ENCODE data around the gene CALM1. TPM values are rescaled to one million over a fixed set of nuclear protein-coding genes. Genes with fewer than 3 reads are reported as not detected.

Gene CALM1
- total RNA-seq, 1 experiment from 2014 or later = 122 TPM

DNA sequence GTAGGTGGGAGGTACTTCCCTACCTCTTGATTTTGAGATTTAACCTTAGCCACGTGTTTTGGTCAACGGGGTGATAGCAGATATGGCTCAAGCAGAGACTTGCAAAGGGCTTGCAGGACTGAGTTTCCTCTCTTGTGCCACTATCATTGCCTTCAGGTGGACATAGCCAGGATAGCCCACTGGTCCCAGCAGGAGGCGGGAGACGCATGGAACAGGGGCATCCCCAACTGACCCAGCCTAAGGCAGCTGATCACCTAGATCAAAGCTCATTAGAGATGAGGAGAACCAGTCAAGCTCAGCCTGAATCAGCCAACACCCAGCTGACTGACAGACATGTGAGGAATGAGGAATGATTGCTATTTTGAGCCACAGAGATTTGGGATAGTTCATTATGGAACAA, 49.6 kb downstream of the CALM1 start:
- intact Hi-C loops (cut with micrococcal nuclease) = no loop called here
- Mint-ChIP-seq H3K4me1 (ENCODE audit: insufficient read depth, unreplicated experiment) (peaks cover 19% of the 10 kb centered on the region), H3K36me3 (ENCODE audit: insufficient read depth, unreplicated experiment) (peaks cover 7% of the 10 kb centered on the region), H3K4me3 (ENCODE audit: unreplicated experiment) (no peak overlapping the region), H3K9me3 (ENCODE audit: unreplicated experiment) (peaks cover 20% of the 10 kb centered on the region), H3K27ac (ENCODE audit: low read depth, unreplicated experiment) (no peak overlapping the region), H3K27me3 (ENCODE audit: insufficient read depth, unreplicated experiment) (no peaks in the 10 kb centered on the region)
- POLR2A ChIA-PET = no interaction called here
- DNase-seq (ENCODE audit: unreplicated experiment) = no peak
- BruUV-seq (replicated peaks) = no TSS peak
- TF ChIP-seq, protein P1, sequence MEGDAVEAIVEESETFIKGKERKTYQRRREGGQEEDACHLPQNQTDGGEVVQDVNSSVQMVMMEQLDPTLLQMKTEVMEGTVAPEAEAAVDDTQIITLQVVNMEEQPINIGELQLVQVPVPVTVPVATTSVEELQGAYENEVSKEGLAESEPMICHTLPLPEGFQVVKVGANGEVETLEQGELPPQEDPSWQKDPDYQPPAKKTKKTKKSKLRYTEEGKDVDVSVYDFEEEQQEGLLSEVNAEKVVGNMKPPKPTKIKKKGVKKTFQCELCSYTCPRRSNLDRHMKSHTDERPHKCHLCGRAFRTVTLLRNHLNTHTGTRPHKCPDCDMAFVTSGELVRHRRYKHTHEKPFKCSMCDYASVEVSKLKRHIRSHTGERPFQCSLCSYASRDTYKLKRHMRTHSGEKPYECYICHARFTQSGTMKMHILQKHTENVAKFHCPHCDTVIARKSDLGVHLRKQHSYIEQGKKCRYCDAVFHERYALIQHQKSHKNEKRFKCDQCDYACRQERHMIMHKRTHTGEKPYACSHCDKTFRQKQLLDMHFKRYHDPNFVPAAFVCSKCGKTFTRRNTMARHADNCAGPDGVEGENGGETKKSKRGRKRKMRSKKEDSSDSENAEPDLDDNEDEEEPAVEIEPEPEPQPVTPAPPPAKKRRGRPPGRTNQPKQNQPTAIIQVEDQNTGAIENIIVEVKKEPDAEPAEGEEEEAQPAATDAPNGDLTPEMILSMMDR (IDR thresholded peaks at IDR 0.05; ENCODE audit: unreplicated experiment) = no peak
- CTCF ChIA-PET = interaction anchor here (0.7 kb wide), 1 partner anchor 223 kb away, joined by 3 read pairs; no protein-coding TSS in a partner anchor

DNA sequence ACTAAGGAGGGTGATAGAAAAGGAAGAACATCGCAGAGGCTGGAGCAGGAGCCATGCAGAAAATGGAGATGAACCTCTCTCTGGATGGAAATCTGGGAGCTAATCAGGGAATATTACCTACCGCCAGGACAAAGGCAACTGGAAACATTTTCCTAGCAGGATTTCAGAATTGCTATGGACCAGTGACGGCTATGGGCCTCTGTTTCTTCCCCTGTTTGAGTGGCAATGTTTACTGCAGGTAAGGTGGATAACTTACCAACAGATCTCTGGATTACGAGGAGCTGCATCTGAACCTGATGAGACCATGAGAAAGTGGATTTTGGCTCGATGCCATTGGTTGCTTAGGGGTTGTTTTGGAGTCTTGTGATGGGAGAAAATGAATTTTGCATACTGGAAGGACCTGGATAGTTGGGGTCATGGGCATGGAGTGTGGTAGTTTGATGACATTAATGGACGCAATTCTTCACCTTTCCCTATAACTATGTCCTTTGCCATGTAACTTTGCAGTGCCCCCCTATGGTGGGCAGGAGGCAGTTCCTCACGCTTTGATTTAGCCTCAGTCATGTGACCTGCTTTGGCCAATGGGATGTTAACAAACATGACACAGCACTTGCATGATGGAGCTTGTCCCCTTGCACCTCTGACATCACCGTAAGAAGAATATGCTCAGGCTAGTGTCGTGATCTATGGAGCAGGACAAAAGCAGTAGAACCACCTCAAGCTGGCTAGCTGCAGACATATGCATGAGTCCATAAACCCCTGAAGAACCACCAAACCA, 51.1 kb downstream of the CALM1 start:
- intact Hi-C loops (cut with micrococcal nuclease) = no loop called here
- H3K4me3 Mint-ChIP-seq (ENCODE audit: unreplicated experiment) = no peak overlapping the region
- ChIA-PET CTCF (no interaction called here), POLR2A (no interaction called here)
- peaks cover 20% of the 10 kb centered on the region for H3K9me3 Mint-ChIP-seq (ENCODE audit: unreplicated experiment)
- H3K4me1 Mint-ChIP-seq (ENCODE audit: insufficient read depth, unreplicated experiment) = peaks cover 19% of the 10 kb centered on the region
- no TSS peak for BruUV-seq (replicated peaks)
- H3K36me3 Mint-ChIP-seq (ENCODE audit: insufficient read depth, unreplicated experiment) = peaks cover 7% of the 10 kb centered on the region
- DNase-seq (ENCODE audit: unreplicated experiment) = no peak
- TF ChIP-seq, protein P1 (IDR thresholded peaks at IDR 0.05; ENCODE audit: unreplicated experiment) = no peak
- H3K27me3 Mint-ChIP-seq (ENCODE audit: insufficient read depth, unreplicated experiment) = no peaks in the 10 kb centered on the region
- H3K27ac Mint-ChIP-seq (ENCODE audit: low read depth, unreplicated experiment) = no peak overlapping the region

DNA sequence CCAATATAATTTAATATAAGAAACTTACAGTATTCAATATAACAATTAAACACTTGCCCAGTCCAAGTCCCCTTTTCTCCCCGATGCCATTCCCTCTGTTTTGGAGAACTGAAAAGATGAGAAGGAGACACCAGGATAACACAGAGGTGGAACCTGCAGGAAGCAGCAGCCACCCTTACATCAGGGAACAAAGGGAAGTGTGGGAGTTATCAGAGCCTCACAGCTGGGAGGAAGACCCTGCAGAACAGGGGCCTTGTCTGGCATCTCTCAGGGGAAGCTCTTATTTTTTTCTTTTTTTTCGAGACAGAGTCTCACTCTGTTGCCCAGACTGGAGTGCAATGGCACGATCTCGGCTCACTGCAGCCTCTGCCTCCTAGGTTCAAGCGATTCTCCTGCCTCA, 52.6 kb downstream of the CALM1 start:
- no TSS peak for BruUV-seq (replicated peaks)
- no peaks in the 10 kb centered on the region for H3K27me3 Mint-ChIP-seq (ENCODE audit: insufficient read depth, unreplicated experiment)
- no peak overlapping the region for H3K4me3 Mint-ChIP-seq (ENCODE audit: unreplicated experiment)
- POLR2A ChIA-PET = no interaction called here
- no peak for DNase-seq (ENCODE audit: unreplicated experiment)
- H3K36me3 Mint-ChIP-seq (ENCODE audit: insufficient read depth, unreplicated experiment) = no peaks in the 10 kb centered on the region
- intact Hi-C loops (cut with micrococcal nuclease) = no loop called here
- H3K4me1 Mint-ChIP-seq (ENCODE audit: insufficient read depth, unreplicated experiment) = peaks cover 5% of the 10 kb centered on the region
- TF ChIP-seq, protein P1 (IDR thresholded peaks at IDR 0.05; ENCODE audit: unreplicated experiment) = no peak
- H3K27ac Mint-ChIP-seq (ENCODE audit: low read depth, unreplicated experiment) = no peak overlapping the region
- H3K9me3 Mint-ChIP-seq (ENCODE audit: unreplicated experiment) = peaks cover 20% of the 10 kb centered on the region
- CTCF ChIA-PET = interaction anchor here (0.6 kb wide), 1 partner anchor 175 kb away, joined by 5 read pairs; no protein-coding TSS in a partner anchor

DNA sequence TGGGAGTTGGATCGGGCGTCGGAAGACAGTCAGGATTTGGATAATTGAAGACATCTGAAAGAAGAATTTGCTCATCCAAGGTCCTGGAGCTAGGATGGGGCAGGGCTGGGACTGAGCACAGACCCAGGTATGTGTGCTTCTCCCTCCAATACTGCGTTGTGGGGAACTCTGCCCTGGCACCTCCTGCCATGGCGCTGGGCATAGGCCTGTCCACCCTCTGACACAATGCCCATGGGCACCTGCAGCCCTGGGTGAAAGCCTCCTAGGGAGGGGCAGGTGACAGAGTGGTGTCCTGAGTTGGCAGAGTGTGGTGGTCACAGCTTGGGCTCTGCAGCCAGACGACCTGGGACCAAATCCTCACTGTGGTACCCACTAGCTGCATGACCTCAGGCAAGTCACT, 53.3 kb downstream of the CALM1 start:
- POLR2A ChIA-PET = no interaction called here
- TF ChIP-seq, protein P1 (IDR thresholded peaks at IDR 0.05; ENCODE audit: unreplicated experiment) = no peak
- H3K4me3 Mint-ChIP-seq (ENCODE audit: unreplicated experiment) = no peak overlapping the region
- no peak for DNase-seq (ENCODE audit: unreplicated experiment)
- no peak overlapping the region for H3K27ac Mint-ChIP-seq (ENCODE audit: low read depth, unreplicated experiment)
- no peaks in the 10 kb centered on the region for H3K4me1 Mint-ChIP-seq (ENCODE audit: insufficient read depth, unreplicated experiment)
- H3K27me3 Mint-ChIP-seq (ENCODE audit: insufficient read depth, unreplicated experiment) = no peaks in the 10 kb centered on the region
- no TSS peak for BruUV-seq (replicated peaks)
- no peaks in the 10 kb centered on the region for H3K36me3 Mint-ChIP-seq (ENCODE audit: insufficient read depth, unreplicated experiment)
- peaks cover 20% of the 10 kb centered on the region for H3K9me3 Mint-ChIP-seq (ENCODE audit: unreplicated experiment)
- CTCF ChIA-PET = no interaction called here
- intact Hi-C loops (cut with micrococcal nuclease) = no loop called here

All from MCF 10A (cell line).